A549 (cell line): ENCODE measurements around the gene OR2C3. TPM values are rescaled to one million over a fixed set of nuclear protein-coding genes. Genes with fewer than 3 reads are reported as not detected.

Experiments used
- ATAC-seq, 2 experiments: fragments of 200-7000 bp in 1 of 2; fragments of >200 bp in 1 of 2; cut with Nextera tagmentation in 1 of 2; cut with Tn5 transposase in 1 of 2; 3 replicates each; pipeline versions ENCODE4 v1.8.0 to v1.9.1; 2018 to 2020; ENCODE audit warnings: mild to moderate bottlenecking in 1 of 2, moderate library complexity in 1 of 2
- CTCF ChIA-PET: fragments of 300-600 bp; sonication (Branson Sonifier 250); formaldehyde crosslinking; extraction: SDS; loops from one replicate; lab custom pipeline; 2021; ENCODE audit warnings: antibody characterized with exemption, inconsistent platforms; lab: Yijun Ruan, JAX
- POLR2A ChIA-PET: fragments of 350-600 bp; formaldehyde crosslinking; extraction: SDS; loops from one replicate; lab custom pipeline; 2021; ENCODE audit warnings: antibody characterized with exemption, inconsistent platforms; lab: Yijun Ruan, JAX
- DNase-seq, 2 experiments: peaks; one replicate each; pipeline versions ENCODE4 v3.0.0 to v3.0.0-alpha.2; 2011 to 2016; ENCODE audit warnings: low read depth in 1 of 2, low spot score in 1 of 2
- FAIRE-seq: peaks from 2 replicates; lab custom pipeline; 2011; peaks lifted over from hg19 to GRCh38; lab: Jason Lieb, UNC
- H3K27ac ChIP-seq, 2 experiments: fragments of >200 bp; sonication (Bioruptor Twin); formaldehyde crosslinking; 3 replicates each; pipeline ENCODE4 v1.5.1; 2016 to 2017
- H3K4me1 ChIP-seq: fragments of >200 bp; sonication (Bioruptor Twin); formaldehyde crosslinking; 3 replicates; pipeline ENCODE4 v1.6.1; 2016
- H3K4me2 ChIP-seq: fragments of >200 bp; sonication (Bioruptor Twin); formaldehyde crosslinking; 3 replicates; pipeline ENCODE4 v1.6.1; 2016
- H3K4me3 ChIP-seq: fragments of >200 bp; sonication (Bioruptor Twin); formaldehyde crosslinking; 3 replicates; pipeline ENCODE4 v1.5.1; 2016
- H3K9me3 ChIP-seq: fragments of >200 bp; sonication (Bioruptor Twin); formaldehyde crosslinking; 3 replicates; pipeline ENCODE4 v1.6.1; 2016
- BCL3 ChIP-seq: fragments of >200 bp; sonication (Bioruptor Twin); formaldehyde crosslinking; IDR thresholded peaks from 3 replicates; pipeline ENCODE4 v1.6.1; 2016
- CBX8 ChIP-seq: fragments of 200-600 bp; sonication (generic); IDR thresholded peaks from 2 replicates; pipeline ENCODE4 v1.6.1; 2016
- CHD2 ChIP-seq: fragments of 150-350 bp; IDR thresholded peaks from 2 replicates; pipeline ENCODE4 v1.6.1; 2014; ENCODE audit warnings: low read length; ENCODE audit not compliant: partially characterized antibody
- EHF ChIP-seq: fragments of 250-450 bp; sonication (Bioruptor Pico); IDR thresholded peaks from 2 replicates; pipeline ENCODE4 v1.5.0; 2020; ENCODE audit warnings: mild to moderate bottlenecking
- EP300 ChIP-seq, 2 experiments: fragments of >200 bp; sonication (Bioruptor Twin); formaldehyde crosslinking; IDR thresholded peaks; 2 replicates in 1 of 2; 3 replicates in 1 of 2; pipeline ENCODE4 v1.6.1; 2016 to 2017
- ESRRA ChIP-seq: fragments of 150-350 bp; IDR thresholded peaks from 2 replicates; pipeline ENCODE4 v1.6.1; 2014; ENCODE audit warnings: mild to moderate bottlenecking, low read length, borderline replicate concordance
- GATA3 ChIP-seq: IDR thresholded peaks from 2 replicates; pipeline ENCODE4 v1.6.1; 2012; ENCODE audit warnings: borderline replicate concordance
- HEYL ChIP-seq: fragments of 250-450 bp; sonication (Bioruptor Pico); IDR thresholded peaks from 2 replicates; pipeline ENCODE4 v1.8.0; 2021; ENCODE audit warnings: mild to moderate bottlenecking, moderate library complexity
- HOXB13 ChIP-seq: fragments of 250-450 bp; sonication (Bioruptor Pico); IDR thresholded peaks from 2 replicates; pipeline ENCODE4 v1.5.0; 2020; ENCODE audit warnings: low read depth, mild to moderate bottlenecking, moderate library complexity
- HOXB5 ChIP-seq: fragments of 250-450 bp; sonication (Bioruptor Pico); IDR thresholded peaks from 2 replicates; pipeline ENCODE4 v1.5.0; 2020; ENCODE audit warnings: mild to moderate bottlenecking, moderate library complexity
- KDM1A ChIP-seq: fragments of 200-600 bp; sonication (generic); IDR thresholded peaks from 2 replicates; pipeline ENCODE4 v1.6.1; 2016; ENCODE audit warnings: low read depth, mild to moderate bottlenecking
- KDM5A ChIP-seq: fragments of 200-600 bp; sonication (generic); IDR thresholded peaks from 2 replicates; pipeline ENCODE4 v1.6.1; 2016; ENCODE audit warnings: antibody characterized with exemption, mild to moderate bottlenecking
- MAFK ChIP-seq: fragments of 450-650 bp; IDR thresholded peaks from 2 replicates; pipeline ENCODE4 v1.6.1; 2014; ENCODE audit not compliant: partially characterized antibody
- NR3C1 ChIP-seq: fragments of >200 bp; sonication (Bioruptor Twin); formaldehyde crosslinking; IDR thresholded peaks from 3 replicates; pipeline ENCODE4 v1.6.1; 2017
- POLR2A ChIP-seq: IDR thresholded peaks from 2 replicates; pipeline ENCODE4 v1.6.1; 2012; ENCODE audit warnings: mild to moderate bottlenecking, low read length
- RCOR1 ChIP-seq: fragments of 150-350 bp; IDR thresholded peaks from 2 replicates; pipeline ENCODE4 v1.6.1; 2014; ENCODE audit warnings: antibody characterized with exemption, low read length, low read depth
- REST ChIP-seq: fragments of 200-600 bp; sonication (generic); IDR thresholded peaks from 2 replicates; pipeline ENCODE4 v1.6.1; 2016; ENCODE audit warnings: antibody characterized with exemption, mild to moderate bottlenecking, moderate library complexity
- RFX5 ChIP-seq: fragments of 450-650 bp; IDR thresholded peaks from 2 replicates; pipeline ENCODE4 v1.7.1; 2014; ENCODE audit warnings: antibody characterized with exemption, mild to moderate bottlenecking, moderate library complexity
- RNF2 ChIP-seq: fragments of 200-600 bp; sonication (generic); IDR thresholded peaks from 2 replicates; pipeline ENCODE4 v1.6.1; 2016; ENCODE audit warnings: low read depth, mild to moderate bottlenecking, antibody characterized with exemption, moderate library complexity, borderline replicate concordance
- SREBF2 ChIP-seq: fragments of 450-650 bp; IDR thresholded peaks from 2 replicates; pipeline ENCODE4 v1.6.1; 2014; ENCODE audit warnings: mild to moderate bottlenecking, moderate library complexity
- ZC3H11A ChIP-seq: fragments of 450-650 bp; IDR thresholded peaks from 2 replicates; pipeline ENCODE4 v1.6.1; 2014; ENCODE audit warnings: antibody characterized with exemption, mild to moderate bottlenecking
- ZFP36 ChIP-seq: fragments of 450-650 bp; IDR thresholded peaks from 2 replicates; pipeline ENCODE4 v1.6.1; 2014; ENCODE audit warnings: borderline replicate concordance; ENCODE audit not compliant: partially characterized antibody
- ZNF302 ChIP-seq: fragments of 250-450 bp; sonication (Bioruptor Pico); IDR thresholded peaks from 2 replicates; pipeline ENCODE4 v1.9.0; 2021; ENCODE audit warnings: inconsistent platforms, mild to moderate bottlenecking, moderate library complexity
- WGBS: methylation state at CpG from one replicate; pipeline ENCODE4 v1.1.6; 2017; ENCODE audit errors: missing lambda C conversion rate; 5-methylcytosine and 5-hydroxymethylcytosine counted together
- polyA plus RNA-seq, 4 experiments: library from polyadenylated mRNA; depleted of rRNA in 3 of 4; stranded (reverse); fragments of >200 nt; fragmentation: RNase III in 1 of 4; extraction: RNeasy Plus Mini Kit Qiagen cat#74134 plus additional on column Dnase treatment in 1 of 4; gene quantifications; 2 replicates in 3 of 4; 3 replicates in 1 of 4; pipeline ENCODE4 v1.2.3, GENCODE V29; 2011 to 2017

The OR2C3 gene
- polyA plus RNA-seq, 2 of the 4 experiments (the other 2 are of a cell fraction), result not detected

- TF ChIP-seq NR3C1, result no peak
- TF ChIP-seq SREBF2, result no peak
- TF ChIP-seq POLR2A, result no peak
- TF ChIP-seq ZFP36, result no peak
- TF ChIP-seq ZNF302, result no peak
- TF ChIP-seq GATA3, result no peak
- no peak for TF ChIP-seq MAFK
- TF ChIP-seq RNF2, result no peak
- no peak for TF ChIP-seq EP300 (IDR thresholded peaks at IDR 0.05)
- no peak for TF ChIP-seq RCOR1
- TF ChIP-seq EHF (CRISPR knock-in tag), result no peak
- TF ChIP-seq HOXB13 (CRISPR knock-in tag), result no peak
- TF ChIP-seq CHD2, result no peak
- TF ChIP-seq ZC3H11A, result no peak
- POLR2A ChIA-PET, result no interaction called here
- Histone ChIP-seq H3K4me1 (no peaks in the 10 kb centered on the region), H3K4me3 (no peak overlapping the region), H3K4me2 (no peak overlapping the region), H3K27ac (no peak overlapping the region), H3K9me3 (no peaks in the 10 kb centered on the region)
- CTCF ChIA-PET, result no interaction called here
- FAIRE-seq (no peak), DNase-seq (no peak), ATAC-seq (no peak)
- 2% methylated on average over 2 of the region's 2 CpGs for WGBS
Measured at GRCh38 chr1:247494767-247495166, 41.5 kb downstream of the OR2C3 start.

- WGBS, result 0% methylated on average over 1 of the region's 1 CpG
- no peak for TF ChIP-seq RFX5
- no peak for TF ChIP-seq KDM5A
- no peak for TF ChIP-seq REST
- TF ChIP-seq HEYL, result no peak
- no peak for TF ChIP-seq BCL3
- no peak for TF ChIP-seq CBX8
- no peak for TF ChIP-seq EP300 (IDR thresholded peaks at IDR 0.05)
- TF ChIP-seq ESRRA, result no peak
- no peak for TF ChIP-seq KDM1A
- TF ChIP-seq HOXB5 (CRISPR knock-in tag), result no peak
- TF ChIP-seq, all 56 proteins: peak for 0
- Histone ChIP-seq H3K4me3 (no peak overlapping the region), H3K9me3 (no peaks in the 10 kb centered on the region), H3K4me1 (no peaks in the 10 kb centered on the region), H3K4me2 (no peak overlapping the region), H3K27ac (no peak overlapping the region)
- FAIRE-seq (no peak), DNase-seq (no peak), ATAC-seq (no peak)
- CTCF ChIA-PET, result no interaction called here
- POLR2A ChIA-PET, result no interaction called here
Measured at GRCh38 chr1:247493106-247493505, 43.1 kb downstream of the OR2C3 start.

GRCh38 chr1:247491328-247491727, 44.9 kb downstream of the OR2C3 start:
- Histone ChIP-seq H3K4me1 (no peaks in the 10 kb centered on the region), H3K9me3 (no peaks in the 10 kb centered on the region), H3K4me3 (no peak overlapping the region), H3K4me2 (no peak overlapping the region), H3K27ac (no peak overlapping the region)
- ATAC-seq (no peak), FAIRE-seq (no peak), DNase-seq (no peak)
- TF ChIP-seq ZFP36, result no peak
- 29% methylated on average over 9 of the region's 12 CpGs for WGBS
- ChIA-PET POLR2A (no interaction called here), CTCF (no interaction called here)
